H9 (cell line): ENCODE data around the gene LAMC1. TPM values are rescaled to one million over a fixed set of nuclear protein-coding genes. Genes with fewer than 3 reads are reported as not detected.

ENCODE experiments used
- DNase-seq: peaks from one replicate; pipeline ENCODE4 v3.0.0-alpha.2; 2017
- H2AFZ ChIP-seq: one replicate; pipeline ENCODE4 v1.6.1; 2013; ENCODE audit warnings: mild to moderate bottlenecking, low read length, control low read depth, moderate library complexity
- H2AK5ac ChIP-seq: 2 replicates; pipeline ENCODE4 v1.6.1; 2013; ENCODE audit warnings: low read length, control low read depth, mixed read lengths; ENCODE audit not compliant: insufficient read length
- H2BK120ac ChIP-seq: one replicate; pipeline ENCODE4 v1.6.1; 2013; ENCODE audit warnings: low read depth, mild to moderate bottlenecking, low read length, control low read depth, inconsistent platforms; ENCODE audit not compliant: poor library complexity, severe bottlenecking
- H2BK12ac ChIP-seq: 2 replicates; pipeline ENCODE4 v1.6.1; 2013; ENCODE audit warnings: low read length, control low read depth, mixed read lengths, low read depth; ENCODE audit not compliant: insufficient read length
- H2BK15ac ChIP-seq: 2 replicates; pipeline ENCODE4 v1.6.1; 2013; ENCODE audit warnings: low read depth, low read length, control low read depth
- H2BK20ac ChIP-seq: one replicate; pipeline ENCODE4 v1.6.1; 2013; ENCODE audit warnings: low read depth, mild to moderate bottlenecking, low read length, control low read depth, inconsistent platforms; ENCODE audit not compliant: poor library complexity, severe bottlenecking
- H2BK5ac ChIP-seq: 2 replicates; pipeline ENCODE4 v1.6.1; 2013; ENCODE audit warnings: low read length, control low read depth, mixed read lengths; ENCODE audit not compliant: insufficient read length
- H3K14ac ChIP-seq: 2 replicates; pipeline ENCODE4 v1.6.1; 2013; ENCODE audit warnings: low read length, control low read depth; ENCODE audit not compliant: insufficient read depth
- H3K18ac ChIP-seq: 2 replicates; pipeline ENCODE4 v1.6.1; 2013; ENCODE audit warnings: low read depth, mild to moderate bottlenecking, mixed read lengths, low read length, control low read depth; ENCODE audit not compliant: insufficient read length
- H3K23ac ChIP-seq: 2 replicates; pipeline ENCODE4 v1.6.1; 2013; ENCODE audit warnings: low read length, control low read depth, mixed read lengths, low read depth; ENCODE audit not compliant: insufficient read length
- H3K23me2 ChIP-seq: 2 replicates; pipeline ENCODE4 v1.6.1; 2013; ENCODE audit warnings: low read depth, mild to moderate bottlenecking, mixed read lengths, low read length, control low read depth; ENCODE audit not compliant: insufficient read length, poor library complexity, severe bottlenecking
- H3K27ac ChIP-seq: 2 replicates; pipeline ENCODE4 v1.5.1; 2013; ENCODE audit warnings: low read length, control low read depth, mixed read lengths, low read depth; ENCODE audit not compliant: insufficient read length
- H3K27me3 ChIP-seq: 2 replicates; pipeline ENCODE4 v1.6.1; 2013; ENCODE audit warnings: low read length, control low read depth, inconsistent platforms; ENCODE audit not compliant: insufficient read depth
- H3K4ac ChIP-seq: 2 replicates; pipeline ENCODE4 v1.6.1; 2013; ENCODE audit warnings: low read depth, mild to moderate bottlenecking, control low read depth, inconsistent platforms, low read length, moderate library complexity
- H3K4me1 ChIP-seq: 2 replicates; pipeline ENCODE4 v1.6.1; 2013; ENCODE audit warnings: low read length, control low read depth, inconsistent platforms; ENCODE audit not compliant: insufficient read depth
- H3K4me2 ChIP-seq: 2 replicates; pipeline ENCODE4 v1.6.1; 2013; ENCODE audit warnings: low read length, control low read depth, mixed read lengths; ENCODE audit not compliant: insufficient read length, insufficient read depth
- H3K56ac ChIP-seq: 2 replicates; pipeline ENCODE4 v1.6.1; 2013; ENCODE audit warnings: low read depth, mild to moderate bottlenecking, mixed read lengths, low read length, control low read depth; ENCODE audit not compliant: insufficient read length
- H3K79me1 ChIP-seq: 2 replicates; pipeline ENCODE4 v1.6.1; 2013; ENCODE audit warnings: low read depth, mild to moderate bottlenecking, moderate library complexity, low read length, control low read depth, inconsistent platforms; ENCODE audit not compliant: insufficient read depth, poor library complexity, severe bottlenecking
- H3K79me2 ChIP-seq: 2 replicates; pipeline ENCODE4 v1.6.1; 2013; ENCODE audit warnings: low read length, control low read depth, inconsistent platforms; ENCODE audit not compliant: insufficient read depth
- H3K9ac ChIP-seq: 2 replicates; pipeline ENCODE4 v1.6.1; 2013; ENCODE audit warnings: low read length, control low read depth, mixed read lengths; ENCODE audit not compliant: insufficient read length; ENCODE audit errors: extremely low read depth
- H3K9me3 ChIP-seq: one replicate; pipeline ENCODE4 v1.6.1; 2013; ENCODE audit warnings: low read depth, low read length, inconsistent platforms; ENCODE audit not compliant: control insufficient read depth
- H3T11ph ChIP-seq: one replicate; pipeline ENCODE4 v1.6.1; 2013; ENCODE audit warnings: mild to moderate bottlenecking, low read length, control low read depth, inconsistent platforms
- H4K20me1 ChIP-seq: one replicate; pipeline ENCODE4 v1.6.1; 2013; ENCODE audit not compliant: control insufficient read depth, insufficient read length, insufficient read depth
- H4K5ac ChIP-seq: 2 replicates; pipeline ENCODE4 v1.6.1; 2013; ENCODE audit warnings: low read depth, mild to moderate bottlenecking, mixed read lengths, low read length, control low read depth; ENCODE audit not compliant: insufficient read length
- H4K8ac ChIP-seq: replicated peaks from 2 replicates; pipeline ENCODE4 v1.6.1; 2013; ENCODE audit warnings: low read length, control low read depth, mixed read lengths, low read depth; ENCODE audit not compliant: insufficient read length
- H4K91ac ChIP-seq: 2 replicates; pipeline ENCODE4 v1.6.1; 2013; ENCODE audit warnings: low read depth, mild to moderate bottlenecking, moderate library complexity, mixed read lengths, low read length, control low read depth; ENCODE audit not compliant: insufficient read length
- H3K27ac Mint-ChIP-seq, 3 experiments: 2 replicates in 2 of 3; 3 replicates in 1 of 3; pipeline ENCODE4 v1.8.0; 2020 to 2021; ENCODE audit warnings: mixed read lengths in 3 of 3, mild to moderate bottlenecking in 1 of 3, moderate library complexity in 1 of 3
- H3K27me3 Mint-ChIP-seq: 2 replicates; pipeline ENCODE4 v1.8.0; 2021; ENCODE audit warnings: low read depth, mild to moderate bottlenecking, moderate library complexity, mixed read lengths
- H3K36me3 Mint-ChIP-seq, 3 experiments: 2 replicates in 2 of 3; 3 replicates in 1 of 3; pipeline ENCODE4 v1.8.0; 2020 to 2021; ENCODE audit warnings: low read depth in 3 of 3, mixed read lengths in 3 of 3; ENCODE audit not compliant: insufficient read depth in 1 of 3
- H3K4me1 Mint-ChIP-seq, 2 experiments: 2 replicates each; pipeline ENCODE4 v1.8.0; 2020; ENCODE audit warnings: mixed read lengths in 2 of 2
- H3K4me3 Mint-ChIP-seq, 2 experiments: 2 replicates in 1 of 2; 3 replicates in 1 of 2; pipeline ENCODE4 v1.8.0; 2020 to 2021; ENCODE audit warnings: mild to moderate bottlenecking in 2 of 2, mixed read lengths in 2 of 2, moderate library complexity in 1 of 2
- H3K9me3 Mint-ChIP-seq, 2 experiments: 2 replicates in 1 of 2; 3 replicates in 1 of 2; pipeline ENCODE4 v1.8.0; 2020; ENCODE audit warnings: mild to moderate bottlenecking in 2 of 2, mixed read lengths in 2 of 2, moderate library complexity in 1 of 2
- WGBS: extraction: QIAGEN DNeasy Blood & Tissue Kit; methylation state at CpG from one replicate; pipeline ENCODE4 v1.1.7; 2013; ENCODE audit warnings: missing lambda C conversion rate, low lambda C conversion rate, mixed read lengths; ENCODE audit not compliant: insufficient read length; ENCODE audit errors: extremely low coverage; 5-methylcytosine and 5-hydroxymethylcytosine counted together
- total RNA-seq: library from RNA; stranded (reverse); gene quantifications from 2 replicates; pipeline ENCODE4 v1.2.1, GENCODE V29; 2021
- TF ChIP-seq, protein P1 (sequence below): fragments of 200-600 bp; sonication (generic); conservative IDR thresholded peaks from 3 replicates; pipeline ENCODE4 v1.8.0; 2021; ENCODE audit warnings: antibody characterized with exemption, mild to moderate bottlenecking

The LAMC1 gene
- total RNA-seq, 1 experiment from 2014 or later, result 96.2 TPM

DNA sequence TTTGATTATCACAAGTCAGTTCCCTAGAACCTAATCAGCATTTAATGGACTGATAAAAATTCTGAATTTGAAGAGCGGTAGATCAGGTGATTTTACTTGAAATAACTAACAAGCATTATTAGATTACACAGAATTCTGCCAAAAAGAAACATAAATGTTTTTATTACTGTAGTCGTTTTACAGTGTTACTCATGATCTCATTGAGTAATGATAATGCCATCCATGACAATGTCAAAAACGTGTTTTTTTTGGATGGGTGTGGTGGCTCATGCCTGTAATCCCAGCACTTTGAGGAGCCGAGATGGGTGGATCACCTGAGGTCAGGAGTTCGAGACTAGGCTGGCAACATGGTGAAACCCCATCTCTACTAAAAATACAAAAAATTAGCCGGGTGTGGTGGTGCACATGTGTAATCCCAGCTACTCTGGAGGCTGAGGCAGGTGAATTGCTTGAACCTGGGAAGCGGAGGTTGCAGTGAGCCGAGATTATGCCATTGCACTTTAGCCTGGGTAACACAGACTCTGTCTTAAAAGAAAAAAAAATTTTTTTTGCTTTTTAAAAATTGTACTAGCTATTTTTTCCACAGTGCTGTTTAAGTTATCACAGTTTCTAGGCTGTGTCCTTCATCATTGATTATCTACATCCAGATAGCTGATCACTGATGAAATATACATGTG lies 56.6 kb downstream of the LAMC1 start:
- no peak overlapping the region for H4K91ac ChIP-seq
- no peak overlapping the region for H4K8ac ChIP-seq
- H3K79me1 ChIP-seq, result no peaks in the 10 kb centered on the region
- H4K5ac ChIP-seq, result no peak overlapping the region
- no peak overlapping the region for H2BK5ac ChIP-seq
- no peak overlapping the region for H2BK20ac ChIP-seq
- no peaks in the 10 kb centered on the region for H3K36me3 Mint-ChIP-seq
- H3K4me2 ChIP-seq, result no peak overlapping the region
- H3K23me2 ChIP-seq, result no peaks in the 10 kb centered on the region
- no peaks in the 10 kb centered on the region for H3K9me3 Mint-ChIP-seq
- no peak overlapping the region for H3K56ac ChIP-seq
- WGBS, result no CpG with 5 or more reads among the region's 8 CpGs
- peaks cover 17 to 20% of the 10 kb centered on the region in 2 experiments for H3K4me1 Mint-ChIP-seq
- no peak overlapping the region; a peak in 1 of 7 replicates for H3K27ac Mint-ChIP-seq
- H2BK15ac ChIP-seq, result no peak overlapping the region
- no peak overlapping the region for H3K4me3 Mint-ChIP-seq
- no peak overlapping the region for H3K27ac ChIP-seq
- TF ChIP-seq, protein P1, sequence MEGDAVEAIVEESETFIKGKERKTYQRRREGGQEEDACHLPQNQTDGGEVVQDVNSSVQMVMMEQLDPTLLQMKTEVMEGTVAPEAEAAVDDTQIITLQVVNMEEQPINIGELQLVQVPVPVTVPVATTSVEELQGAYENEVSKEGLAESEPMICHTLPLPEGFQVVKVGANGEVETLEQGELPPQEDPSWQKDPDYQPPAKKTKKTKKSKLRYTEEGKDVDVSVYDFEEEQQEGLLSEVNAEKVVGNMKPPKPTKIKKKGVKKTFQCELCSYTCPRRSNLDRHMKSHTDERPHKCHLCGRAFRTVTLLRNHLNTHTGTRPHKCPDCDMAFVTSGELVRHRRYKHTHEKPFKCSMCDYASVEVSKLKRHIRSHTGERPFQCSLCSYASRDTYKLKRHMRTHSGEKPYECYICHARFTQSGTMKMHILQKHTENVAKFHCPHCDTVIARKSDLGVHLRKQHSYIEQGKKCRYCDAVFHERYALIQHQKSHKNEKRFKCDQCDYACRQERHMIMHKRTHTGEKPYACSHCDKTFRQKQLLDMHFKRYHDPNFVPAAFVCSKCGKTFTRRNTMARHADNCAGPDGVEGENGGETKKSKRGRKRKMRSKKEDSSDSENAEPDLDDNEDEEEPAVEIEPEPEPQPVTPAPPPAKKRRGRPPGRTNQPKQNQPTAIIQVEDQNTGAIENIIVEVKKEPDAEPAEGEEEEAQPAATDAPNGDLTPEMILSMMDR, result no peak
- DNase-seq, result no peak
- H3K9me3 ChIP-seq, result no peaks in the 10 kb centered on the region
- 0 out of 2 replicates have a peak, but pooled peaks cover 2% of the 10 kb centered on the region for H3K79me2 ChIP-seq
- H3K4ac ChIP-seq, result no peak overlapping the region
- no peak overlapping the region for H2AK5ac ChIP-seq
- H2BK120ac ChIP-seq, result no peak overlapping the region
- no peaks in the 10 kb centered on the region for H3K4me1 ChIP-seq
- H4K20me1 ChIP-seq, result no peaks in the 10 kb centered on the region
- no peaks in the 10 kb centered on the region for H3K27me3 ChIP-seq
- H3T11ph ChIP-seq, result no peak overlapping the region
- H3K27me3 Mint-ChIP-seq, result no peaks in the 10 kb centered on the region
- H3K9ac ChIP-seq, result no peak overlapping the region
- H2BK12ac ChIP-seq, result no peak overlapping the region
- no peak overlapping the region for H3K14ac ChIP-seq
- no peak overlapping the region for H3K18ac ChIP-seq
- H3K23ac ChIP-seq, result no peak overlapping the region
- no peak overlapping the region for H2AFZ ChIP-seq
